GM18861 (cell line): Measurements from ENCODE around the gene OST4.
"Not testable (repeated sequence)": the region's sequence is repeated elsewhere in the genome, so short reads cannot be mapped to it uniquely, and the experiment has no call there.

Experiments
- ATAC-seq: cut with Tn5 transposase; IDR thresholded peaks from one replicate; pipeline ENCODE4 v1.9.1; 2021; ENCODE audit not compliant: unreplicated experiment

The OST4 gene

GRCh38 chr2:27071277-27071989, at the start of gene OST4:
Gene OST4 (minus strand): TSS chr2:27071654.
- peak; percentile 72 for ATAC-seq

GRCh38 chr2:27119330-27119670, 47.8 kb upstream of the OST4 start:
- ATAC-seq, result not testable (repeated sequence)

- no peak for ATAC-seq
These were observed 47.3 kb upstream of the OST4 start, which contains the start of gene CGREF1 for GRCh38 chr2:27118525-27119329. Gene CGREF1 (minus strand): TSS chr2:27119128. CDS start chr2:27104366, 14,762 bp downstream.

- no peak for ATAC-seq
These were observed 46.6 kb upstream of the OST4 start for GRCh38 chr2:27117995-27118524.

- ATAC-seq, result no peak
These were observed 44.1 kb upstream of the OST4 start for GRCh38 chr2:27115519-27115918.

- not testable (repeated sequence) for ATAC-seq
These were observed 40.1 kb upstream of the OST4 start for GRCh38 chr2:27111392-27112078.

- not testable (repeated sequence) for ATAC-seq
These were observed 39.3 kb upstream of the OST4 start for GRCh38 chr2:27110603-27111352.

GRCh38 chr2:27109083-27109482, 37.6 kb upstream of the OST4 start:
- ATAC-seq, result no peak

GRCh38 chr2:27108221-27108620, 36.8 kb upstream of the OST4 start:
- no peak for ATAC-seq

GRCh38 chr2:27105981-27106380, 34.5 kb upstream of the OST4 start:
- no peak for ATAC-seq

GRCh38 chr2:27102329-27102728, 30.9 kb upstream of the OST4 start:
- no peak for ATAC-seq

GRCh38 chr2:27100036-27100435, 28.6 kb upstream of the OST4 start:
- no peak for ATAC-seq

- ATAC-seq, result no peak
These were observed 28.0 kb upstream of the OST4 start for GRCh38 chr2:27099334-27099955.

- ATAC-seq, result no peak
These were observed 25.9 kb upstream of the OST4 start for GRCh38 chr2:27097341-27097740.

- ATAC-seq, result no peak
These were observed 25.4 kb upstream of the OST4 start for GRCh38 chr2:27096748-27097297.

- ATAC-seq, result no peak
These were observed 24.5 kb upstream of the OST4 start for GRCh38 chr2:27095745-27096651.

- no peak for ATAC-seq
These were observed 23.9 kb upstream of the OST4 start for GRCh38 chr2:27095427-27095744.

- no peak for ATAC-seq
These were observed 23.0 kb upstream of the OST4 start for GRCh38 chr2:27094353-27094984.
